Fibroblast of the conjunctiva (primary cell): ENCODE data around the gene MYT1.

Experiments
- DNase-seq: peaks from one replicate; pipeline ENCODE4 v3.0.0-alpha.2; 2010; ENCODE audit warnings: low read depth

Gene MYT1

GRCh38 chr20:64140061-64140931 is 24.0 kb upstream of the MYT1 start:
- no peak for DNase-seq

- DNase-seq: no peak
Measured at GRCh38 chr20:64140956-64141355, 23.3 kb upstream of the MYT1 start.

GRCh38 chr20:64142590-64142989 is 21.7 kb upstream of the MYT1 start:
- no peak for DNase-seq

- DNase-seq: no peak
Measured at GRCh38 chr20:64143018-64143801, 21.0 kb upstream of the MYT1 start.

GRCh38 chr20:64144144-64144912 is 19.9 kb upstream of the MYT1 start:
- DNase-seq: no peak

- DNase-seq: no peak
Measured at GRCh38 chr20:64145458-64146300, 18.6 kb upstream of the MYT1 start.

GRCh38 chr20:64146301-64146935 is 17.8 kb upstream of the MYT1 start:
- DNase-seq: no peak

GRCh38 chr20:64146936-64147477 is 17.2 kb upstream of the MYT1 start:
- DNase-seq: no peak

GRCh38 chr20:64148581-64148980 is 15.7 kb upstream of the MYT1 start:
- DNase-seq: no peak

GRCh38 chr20:64149141-64149540 is 15.1 kb upstream of the MYT1 start:
- no peak for DNase-seq

- no peak for DNase-seq
Measured at GRCh38 chr20:64149809-64150560, 14.3 kb upstream of the MYT1 start.

GRCh38 chr20:64150756-64151632 is 13.3 kb upstream of the MYT1 start:
- DNase-seq: no peak

GRCh38 chr20:64151633-64152530 is 12.4 kb upstream of the MYT1 start:
- no peak for DNase-seq

- DNase-seq: no peak
Measured at GRCh38 chr20:64152906-64153305, 11.3 kb upstream of the MYT1 start.

GRCh38 chr20:64153410-64153809 is 10.8 kb upstream of the MYT1 start:
- no peak for DNase-seq

- DNase-seq: no peak
Measured at GRCh38 chr20:64153861-64154589, 10.2 kb upstream of the MYT1 start.

- no peak for DNase-seq
Measured at GRCh38 chr20:64154590-64155257, 9.5 kb upstream of the MYT1 start.
